NCI-H748 treated with DMSO at 0.1 percent for 48 hours (cell line): Measurements from ENCODE around the gene OR52E5.

ENCODE experiments used
- DNase-seq: peaks from one replicate; lab custom pipeline; 2025; lab: John Stamatoyannopoulos, UW

OR52E5 gene

DNA sequence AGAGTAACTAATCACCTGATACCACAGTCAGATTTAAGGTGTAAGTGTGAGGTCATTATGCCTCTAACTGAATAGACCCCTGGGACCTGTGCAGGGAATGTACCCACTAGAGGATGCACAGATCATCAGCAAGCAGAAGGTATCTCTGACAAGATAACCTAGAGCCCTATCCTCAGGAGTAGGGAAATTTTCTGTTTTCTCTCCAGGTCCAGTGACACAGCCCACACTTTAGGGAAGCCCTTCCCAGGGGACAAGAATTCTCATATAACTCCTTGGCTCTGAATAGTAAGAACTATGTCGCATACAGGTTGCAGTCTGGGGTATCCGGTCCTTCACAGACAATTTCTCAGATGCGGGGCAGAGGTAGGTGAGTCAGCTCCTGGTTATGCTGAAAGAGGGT is at the start of gene OR52E5:
TSS of gene OR52E5 (plus strand) at position 301 of the 400 bp plus-strand sequence. CDS start 7,569 bp downstream, outside the sequence.
- no peak for DNase-seq

DNA sequence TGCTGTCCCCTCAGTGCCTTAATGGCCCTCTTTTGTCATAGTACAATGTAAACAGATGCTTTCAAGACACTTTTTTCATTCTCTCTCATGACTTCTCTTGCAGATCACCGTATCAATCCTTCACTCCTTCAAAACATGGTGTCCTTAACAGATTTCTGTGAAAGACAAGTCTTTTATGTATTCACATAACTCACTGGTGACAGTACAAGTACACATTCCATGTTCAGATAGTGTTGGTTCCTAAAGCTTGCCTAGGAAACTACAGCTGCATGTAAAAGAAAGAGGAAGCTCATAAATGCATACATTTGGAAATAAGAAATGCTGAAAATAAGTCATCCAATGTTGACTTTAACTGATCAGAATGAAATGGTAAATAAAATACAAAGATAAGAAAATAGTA is 46.3 kb upstream of the OR52E5 start:
- DNase-seq: no peak

- no peak for DNase-seq
Measured at GRCh38 chr11:5847711-5848110, 45.3 kb upstream of the OR52E5 start.

GRCh38 chr11:5851002-5851401 is 42.0 kb upstream of the OR52E5 start:
- DNase-seq: no peak

- DNase-seq: no peak
Measured at GRCh38 chr11:5857590-5857989, 35.4 kb upstream of the OR52E5 start, which contains the start of gene OR52E8. TSS of gene OR52E8 (minus strand) at chr11:5857690. CDS start at chr11:5857690, 0 bp downstream.

- DNase-seq: no peak
Measured at GRCh38 chr11:5865826-5866225, 27.2 kb upstream of the OR52E5 start.

GRCh38 chr11:5878564-5878963 is 14.4 kb upstream of the OR52E5 start:
- DNase-seq: no peak

- DNase-seq: no peak
Measured at GRCh38 chr11:5880329-5880728, 12.7 kb upstream of the OR52E5 start, which contains the start of gene OR52E4. TSS of gene OR52E4 (plus strand) at chr11:5880629. CDS start at chr11:5884293, 3,664 bp downstream.

- DNase-seq: no peak
Measured at GRCh38 chr11:5881756-5882155, 11.3 kb upstream of the OR52E5 start.

DNA sequence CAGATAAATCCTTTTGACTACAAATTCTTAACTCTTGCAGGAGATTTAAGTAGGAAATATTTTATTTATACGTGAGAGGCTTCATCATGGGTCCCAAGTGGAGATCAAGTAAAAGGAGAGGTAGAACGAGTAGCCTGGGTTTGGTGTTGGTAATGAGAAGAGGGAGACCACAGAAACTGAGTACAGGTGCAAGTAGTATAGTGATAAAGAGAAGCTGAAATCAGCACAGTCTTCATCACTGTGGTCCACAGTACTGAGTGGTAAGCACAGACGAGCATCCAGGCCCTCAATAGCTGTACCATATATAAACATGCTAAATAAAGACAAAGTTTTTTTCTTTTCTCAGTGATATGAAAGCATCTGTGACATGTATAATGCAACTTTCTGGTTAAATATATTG is 5.8 kb upstream of the OR52E5 start:
- no peak for DNase-seq

GRCh38 chr11:5887661-5888060 is 5.3 kb upstream of the OR52E5 start:
- DNase-seq: no peak

DNA sequence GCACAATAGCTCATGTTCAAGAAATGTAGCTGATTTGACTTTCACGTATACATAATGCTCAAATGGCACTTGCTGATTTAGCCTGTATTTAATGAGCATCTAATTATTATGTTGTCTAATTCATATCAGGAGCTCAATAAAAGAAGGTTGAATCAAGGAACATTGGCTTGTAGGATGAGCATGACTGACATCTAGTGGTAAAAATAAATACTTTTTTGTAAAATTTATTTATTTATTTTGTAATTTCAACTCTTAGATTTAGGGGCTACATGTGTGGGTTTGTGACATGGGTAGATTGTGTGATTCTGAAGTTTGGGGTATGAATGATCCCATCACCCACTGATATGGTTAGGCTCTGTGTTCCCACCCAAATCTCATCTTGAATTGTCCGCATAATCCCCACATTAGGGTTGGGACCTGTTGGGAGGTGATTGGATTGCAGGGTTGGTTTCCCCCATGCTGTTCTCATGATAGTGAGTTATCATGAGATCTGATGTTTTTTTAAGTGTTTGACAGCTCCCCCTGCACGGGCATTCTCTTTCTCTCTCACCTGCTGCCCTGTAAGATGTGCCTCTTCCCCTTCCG is 1.7 kb upstream of the OR52E5 start:
- DNase-seq: peak; percentile 5

GRCh38 chr11:5899534-5899933 is 6.5 kb downstream of the OR52E5 start:
- DNase-seq: no peak

DNA sequence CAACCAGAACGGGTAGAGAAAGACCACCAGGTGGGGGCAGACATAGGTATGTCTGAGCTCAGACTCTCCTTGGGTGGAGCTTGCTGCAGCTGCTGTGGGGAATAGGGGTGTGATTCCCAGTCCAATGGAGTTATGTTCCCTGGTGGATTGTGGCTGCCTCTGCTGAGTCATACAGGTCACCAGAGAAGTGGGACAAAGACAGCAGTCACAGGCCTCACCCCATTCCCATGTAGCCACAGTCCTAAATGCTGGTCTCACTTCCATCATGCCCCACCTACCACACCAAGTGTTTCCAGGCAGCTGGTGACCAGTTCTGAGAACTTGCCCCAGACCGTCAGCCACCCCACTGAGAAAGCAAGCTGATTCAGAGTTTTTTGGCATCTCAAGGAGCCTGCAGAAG is 17.5 kb downstream of the OR52E5 start:
- no peak for DNase-seq

GRCh38 chr11:5922749-5923426 is 29.9 kb downstream of the OR52E5 start:
- DNase-seq: no peak

- no peak for DNase-seq
Measured at GRCh38 chr11:5923427-5923776, 30.4 kb downstream of the OR52E5 start.

GRCh38 chr11:5923794-5924193 is 30.8 kb downstream of the OR52E5 start:
- no peak for DNase-seq

- DNase-seq: peak; percentile 90
Measured at GRCh38 chr11:5928271-5928670, 35.3 kb downstream of the OR52E5 start.

DNA sequence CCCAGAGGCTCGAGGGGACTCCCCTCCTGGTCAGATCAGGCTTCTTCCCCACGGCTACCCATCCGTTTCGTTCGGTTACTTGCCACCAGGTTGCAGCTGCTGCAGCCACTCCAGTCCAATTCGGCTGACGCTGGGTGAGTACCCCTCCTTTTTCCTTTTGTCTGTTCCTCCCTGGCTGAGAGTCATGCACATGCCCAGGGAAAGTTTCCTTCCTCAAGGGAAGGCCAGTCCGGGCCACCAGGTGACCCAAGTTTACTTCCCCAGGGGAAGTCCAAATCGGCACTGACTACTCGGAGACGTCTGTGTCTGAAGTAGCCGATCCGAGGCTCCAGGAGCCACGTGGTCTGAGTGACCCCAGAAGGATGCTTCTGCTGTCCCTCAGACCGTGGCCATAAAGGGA is 35.8 kb downstream of the OR52E5 start:
- DNase-seq: no peak

DNA sequence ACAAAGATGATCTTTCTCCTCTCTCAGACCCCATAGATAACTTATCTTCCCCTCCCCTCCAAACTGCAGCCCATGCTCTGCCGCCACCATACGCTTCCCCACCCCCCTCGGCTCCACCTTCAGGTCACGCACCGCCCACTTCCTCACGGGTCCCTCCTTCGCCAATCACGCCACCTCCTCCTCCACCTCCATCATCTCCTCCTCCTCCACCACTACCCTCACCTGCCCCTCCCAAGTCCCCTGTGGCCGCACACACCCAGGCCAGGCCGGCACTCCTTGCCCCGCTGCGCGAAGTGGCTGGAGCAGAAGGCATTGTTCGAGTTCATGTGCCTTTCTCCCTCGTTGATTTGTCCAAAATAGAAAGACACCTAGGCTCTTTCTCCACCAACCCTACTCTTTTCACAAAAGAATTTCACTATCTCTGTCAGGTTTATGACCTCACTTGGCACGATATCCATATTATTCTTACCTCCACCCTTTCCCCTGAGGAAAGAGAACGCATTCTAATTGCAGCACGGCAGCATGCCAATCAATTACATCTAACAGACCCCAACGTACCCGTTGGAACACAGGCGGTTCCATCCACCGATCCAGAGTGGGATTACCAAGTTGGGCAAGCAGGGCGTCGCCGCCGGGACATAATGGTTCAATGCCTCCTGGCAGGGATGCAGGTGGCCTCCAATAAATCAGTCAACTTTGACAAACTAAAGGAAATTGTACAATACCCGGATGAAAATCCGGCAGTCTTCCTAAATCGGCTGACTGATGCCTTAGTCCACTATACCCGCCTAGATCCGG is 36.8 kb downstream of the OR52E5 start:
- peak; percentile 73 for DNase-seq

DNA sequence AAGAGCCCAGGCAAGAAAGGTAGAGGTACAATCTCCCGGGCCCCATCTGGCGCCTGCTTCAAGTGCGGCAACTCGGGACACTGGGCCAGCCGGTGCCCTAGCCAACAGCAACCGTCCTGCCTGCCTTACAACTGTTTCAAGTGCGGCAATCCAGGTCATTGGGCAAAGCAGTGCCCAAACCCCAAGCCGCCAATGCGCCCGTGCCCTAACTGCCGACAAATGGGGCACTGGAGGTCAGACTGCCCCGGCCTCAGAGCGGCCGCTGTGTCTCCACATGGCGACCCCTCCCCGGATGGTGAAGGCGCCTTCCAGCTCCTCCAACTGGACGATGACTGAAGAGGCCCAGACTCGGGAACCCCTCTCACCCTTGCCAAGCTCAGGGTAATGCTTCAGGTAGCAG is 37.6 kb downstream of the OR52E5 start:
- no peak for DNase-seq

- DNase-seq: no peak
Measured at GRCh38 chr11:5931061-5931460, 38.1 kb downstream of the OR52E5 start.

GRCh38 chr11:5932671-5933070 is 39.7 kb downstream of the OR52E5 start:
- DNase-seq: no peak
